Ramos (cell line): ENCODE data around the gene ZNF644.

ENCODE experiments used
- in situ Hi-C: fragments of 300-500 bp; cut with MboI; formaldehyde crosslinking; loops from one replicate; pipeline ENCODE4 v1.14.3; 2022; ENCODE audit warnings: low sequenced_read_pairs; ENCODE audit not compliant: unreplicated experiment

The ZNF644 gene

GRCh38 chr1:91024481-91025119, 2.8 kb upstream of the ZNF644 start:
- in situ Hi-C loops = no loop called here

- in situ Hi-C loops = no loop called here
Observed at GRCh38 chr1:91022518-91022929, 689 bp upstream of the ZNF644 start.

DNA sequence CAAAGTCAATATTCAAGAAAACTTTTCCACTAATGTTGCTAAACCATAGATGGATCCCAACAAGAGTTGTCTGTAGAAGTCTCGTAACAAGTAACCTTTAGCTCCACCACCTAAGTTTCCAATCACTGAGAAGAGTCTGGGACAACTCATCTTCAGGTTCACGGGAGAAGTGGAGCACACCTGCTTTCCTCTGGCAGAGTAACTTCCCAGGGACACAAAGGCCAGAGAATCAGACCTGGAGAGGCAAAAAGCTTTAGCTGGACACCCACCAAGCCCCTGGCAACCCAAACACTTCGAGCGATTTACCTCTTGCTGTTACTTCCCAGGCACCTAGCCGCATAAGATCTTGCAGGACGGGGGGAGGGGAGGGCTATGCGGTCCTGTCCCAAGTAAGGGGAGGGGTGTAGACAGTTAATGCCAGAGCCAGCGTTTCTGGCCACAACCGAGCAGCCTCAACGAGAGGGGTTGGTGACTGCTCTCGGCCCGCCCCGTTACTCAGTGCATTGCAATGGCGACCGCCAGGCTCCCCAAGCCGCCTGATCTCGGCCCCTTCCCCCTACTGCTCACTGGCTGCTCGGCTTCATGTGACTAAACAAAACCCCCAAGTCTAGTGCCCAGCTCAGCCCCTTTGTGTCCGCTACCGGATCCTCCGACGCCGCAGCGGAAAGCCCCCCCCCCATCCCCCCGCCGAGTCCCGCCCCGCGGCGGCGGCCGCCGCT, 709 bp downstream of the ZNF644 start:
- in situ Hi-C loops = no loop called here

GRCh38 chr1:91020486-91020885, 1.3 kb downstream of the ZNF644 start:
- in situ Hi-C loops = no loop called here

DNA sequence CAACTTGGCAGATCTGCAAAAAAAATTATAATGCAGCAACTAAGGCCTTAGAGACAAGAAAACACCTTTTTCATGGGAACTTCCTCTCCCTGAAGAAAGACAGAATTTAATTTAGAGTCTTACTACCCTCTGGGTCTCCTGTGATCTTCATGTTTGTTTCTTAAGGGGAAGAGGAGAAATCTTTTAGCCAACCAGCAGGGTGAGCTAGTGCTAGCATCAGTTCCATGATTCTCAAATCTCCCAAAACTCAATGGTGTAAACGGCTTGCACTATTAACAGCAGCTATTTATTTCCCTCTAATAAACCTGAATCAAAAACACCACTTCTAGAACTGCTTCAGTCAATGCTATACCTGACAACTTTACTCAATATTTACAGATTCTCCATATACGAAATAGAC, 3.8 kb downstream of the ZNF644 start:
- in situ Hi-C loops = no loop called here

- in situ Hi-C loops = no loop called here
Observed at GRCh38 chr1:91015794-91016550, 5.9 kb downstream of the ZNF644 start.

GRCh38 chr1:91015358-91015780, 6.5 kb downstream of the ZNF644 start:
- in situ Hi-C loops = no loop called here

- in situ Hi-C loops = no loop called here
Observed at GRCh38 chr1:91014475-91014874, 7.4 kb downstream of the ZNF644 start.

GRCh38 chr1:91013302-91013701, 8.5 kb downstream of the ZNF644 start:
- in situ Hi-C loops = no loop called here

DNA sequence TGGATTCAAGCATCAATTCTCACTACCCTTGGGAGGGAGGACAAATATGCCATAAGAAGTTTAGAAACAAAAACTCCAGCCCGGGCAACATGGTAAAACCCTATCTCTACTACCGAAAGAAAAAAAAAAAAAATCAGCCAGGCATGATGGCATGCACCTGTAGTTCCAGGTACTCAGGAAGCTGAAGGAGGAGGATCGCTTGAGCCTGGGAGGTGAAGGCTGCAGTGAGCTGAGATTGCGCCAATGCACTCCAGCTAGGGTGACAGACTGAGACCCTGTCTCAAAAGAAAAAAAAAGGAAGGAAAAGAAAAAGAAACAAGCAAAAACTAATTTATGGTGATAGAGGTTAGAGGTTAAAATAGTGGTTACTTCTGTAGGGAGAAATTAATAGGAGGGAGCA, 9.6 kb downstream of the ZNF644 start:
- in situ Hi-C loops = no loop called here

DNA sequence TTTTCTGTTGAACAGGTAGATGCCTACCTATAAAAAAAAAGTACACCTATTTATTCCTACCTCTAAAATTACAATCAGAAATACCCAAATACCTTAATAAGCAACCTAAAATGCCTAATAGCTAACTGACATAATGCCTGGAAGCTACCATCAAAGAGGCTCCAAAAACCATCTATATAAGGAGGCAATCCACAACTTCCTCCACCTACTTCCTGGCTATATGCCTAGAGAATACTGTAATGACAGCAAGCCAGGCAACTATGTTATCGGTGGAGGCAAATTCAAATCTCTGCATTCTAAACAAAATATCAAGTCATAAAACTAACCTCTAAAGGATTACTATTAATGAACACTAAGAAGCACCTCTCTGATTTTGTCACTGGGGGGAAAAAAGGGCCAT, 10.1 kb downstream of the ZNF644 start:
- in situ Hi-C loops = no loop called here

DNA sequence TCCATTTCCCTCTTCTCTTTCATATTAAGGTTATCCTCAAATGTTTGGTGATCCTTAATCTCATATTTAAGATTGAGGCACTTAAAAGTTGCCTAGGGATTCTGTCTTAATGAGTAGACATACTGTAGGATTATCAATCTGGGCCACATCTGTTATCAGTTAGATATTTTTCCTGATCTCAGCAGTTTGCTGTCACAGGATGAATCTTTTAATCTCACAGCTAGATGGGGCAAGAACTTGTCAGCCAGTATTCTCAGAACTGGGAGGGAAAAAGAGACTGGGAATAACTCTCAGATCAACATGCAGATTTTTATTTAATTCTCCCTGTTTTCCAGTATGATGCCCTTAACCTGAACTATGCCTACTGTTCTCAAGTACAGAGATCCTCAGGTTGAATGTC, 14.0 kb downstream of the ZNF644 start:
- in situ Hi-C loops = no loop called here

- in situ Hi-C loops = no loop called here
Observed at GRCh38 chr1:91007092-91007491, 14.7 kb downstream of the ZNF644 start.

GRCh38 chr1:91006113-91006908, 15.5 kb downstream of the ZNF644 start:
- in situ Hi-C loops = no loop called here

GRCh38 chr1:91005285-91005684, 16.6 kb downstream of the ZNF644 start:
- in situ Hi-C loops = no loop called here

- in situ Hi-C loops = no loop called here
Observed at GRCh38 chr1:91004145-91004544, 17.7 kb downstream of the ZNF644 start.

- in situ Hi-C loops = no loop called here
Observed at GRCh38 chr1:90996742-90997413, 25.0 kb downstream of the ZNF644 start.

GRCh38 chr1:90995311-90995894, 26.4 kb downstream of the ZNF644 start:
- in situ Hi-C loops = no loop called here

- in situ Hi-C loops = no loop called here
Observed at GRCh38 chr1:90994461-90994860, 27.4 kb downstream of the ZNF644 start.

- in situ Hi-C loops = no loop called here
Observed at GRCh38 chr1:90993245-90993644, 28.6 kb downstream of the ZNF644 start.
